Anterior cingulate cortex (tissue), 58 donors: ENCODE data around the gene ARL4D.
"Not testable (repeated sequence)": the region's sequence is repeated elsewhere in the genome, so short reads cannot be mapped to it uniquely, and the experiment has no call there.

Experiments used
- DNase-seq, 58 donors: peaks; one replicate each; lab custom pipeline; 2025; lab: John Stamatoyannopoulos, UW

ARL4D gene

DNA sequence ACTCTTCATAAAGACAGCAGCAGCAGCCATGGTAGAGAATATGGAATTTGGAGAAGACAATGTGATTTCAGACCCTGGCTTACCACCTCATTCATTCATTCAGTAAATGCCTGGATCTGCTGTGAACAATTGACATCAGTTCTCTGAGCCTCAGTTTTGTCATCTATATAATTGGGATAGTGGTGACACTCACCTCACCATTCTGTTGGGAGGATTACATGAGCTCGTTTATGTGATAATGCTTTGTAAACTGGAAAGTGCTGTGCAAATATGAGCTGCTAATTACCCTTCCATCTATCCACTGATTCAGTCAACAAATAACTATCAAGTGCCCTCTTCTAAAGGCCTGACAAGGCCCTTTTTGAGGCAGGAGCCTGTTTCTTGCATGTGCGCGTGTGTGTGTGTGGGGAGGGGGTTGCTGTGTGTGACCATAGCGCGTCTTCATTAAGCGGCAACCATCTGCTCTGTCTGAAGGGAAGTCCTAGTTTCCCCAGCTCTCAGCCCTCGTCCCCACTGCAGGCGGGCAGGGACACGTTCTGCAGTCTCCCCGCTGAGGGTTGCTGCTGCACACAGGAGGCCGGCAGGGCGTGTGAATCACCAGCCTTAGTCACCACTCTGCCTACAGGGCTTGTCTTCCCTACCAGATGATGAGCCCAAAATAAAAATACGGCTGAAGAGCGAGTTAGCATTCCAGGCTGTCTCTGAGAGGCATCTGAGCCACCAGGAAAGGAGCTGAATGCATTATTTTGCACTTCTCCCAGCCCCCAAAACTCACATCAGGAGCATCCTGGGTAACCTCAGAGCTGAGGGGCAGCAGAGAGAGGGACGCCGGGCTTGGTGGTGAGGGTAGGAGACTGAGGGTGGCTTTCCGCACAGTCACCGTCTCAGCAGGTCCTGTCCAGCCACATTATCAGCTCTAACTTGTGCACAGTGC, 19.9 kb downstream of the ARL4D start:
- peak in 50 of 58 donors; percentile 5 to 91 (median 48) for DNase-seq

DNA sequence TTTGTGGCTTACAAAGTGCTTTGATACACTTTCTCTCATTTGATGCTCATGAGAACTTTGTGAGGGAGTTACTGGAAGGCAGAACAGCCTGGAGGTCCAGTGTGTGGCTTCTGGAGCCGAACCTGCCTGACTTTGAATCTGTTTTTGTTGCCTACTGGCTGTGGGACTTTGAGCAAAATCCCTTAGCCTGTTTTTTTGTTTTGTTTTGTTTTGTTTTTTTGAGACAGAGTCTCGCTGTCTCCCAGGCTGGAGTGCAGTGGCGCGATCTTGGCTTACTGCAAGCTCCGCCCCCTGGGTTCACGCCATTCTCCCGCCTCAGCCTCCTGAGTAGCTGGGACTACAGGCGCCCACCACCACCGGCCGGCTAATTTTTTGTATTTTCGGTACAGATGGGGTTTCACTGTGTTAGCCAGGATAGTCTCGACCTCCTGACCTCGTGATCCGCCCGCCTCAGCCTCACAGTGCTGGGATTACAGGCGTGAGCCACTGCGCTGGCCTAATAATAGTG, 20.6 kb downstream of the ARL4D start:
- DNase-seq, result not testable (repeated sequence)

DNA sequence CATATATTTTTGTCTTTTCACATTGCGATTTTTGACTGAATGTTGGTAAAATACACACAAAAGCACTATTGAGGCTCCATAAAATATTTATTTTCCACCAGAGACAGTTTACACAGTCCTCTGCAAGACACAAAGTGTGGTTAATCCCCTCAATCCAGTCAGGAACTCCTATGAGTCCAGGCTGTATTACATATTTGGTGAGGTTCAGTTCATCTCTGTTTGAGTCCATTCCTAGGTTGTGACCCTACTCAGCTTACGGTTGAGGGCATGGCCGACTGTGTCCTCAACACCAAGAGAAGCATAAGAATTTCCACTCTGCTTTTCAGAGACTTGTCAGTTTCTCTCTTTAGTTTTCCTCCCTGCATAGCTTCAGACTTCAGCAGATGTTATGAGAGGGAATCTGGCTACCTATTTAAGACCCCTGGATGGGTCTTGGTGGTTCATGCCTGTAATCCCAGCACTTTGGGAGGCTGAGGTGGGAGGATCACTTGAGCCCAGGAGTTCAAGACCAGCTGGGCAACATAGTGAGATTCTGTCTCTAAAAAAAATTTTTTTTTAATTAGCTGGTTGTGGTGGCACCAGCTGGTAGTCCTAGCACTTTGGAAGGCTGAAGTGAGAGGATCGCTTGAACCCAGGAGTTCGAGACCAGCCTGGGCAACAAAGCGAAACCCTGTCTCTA, 25.1 kb downstream of the ARL4D start:
- DNase-seq, result no peak

DNA sequence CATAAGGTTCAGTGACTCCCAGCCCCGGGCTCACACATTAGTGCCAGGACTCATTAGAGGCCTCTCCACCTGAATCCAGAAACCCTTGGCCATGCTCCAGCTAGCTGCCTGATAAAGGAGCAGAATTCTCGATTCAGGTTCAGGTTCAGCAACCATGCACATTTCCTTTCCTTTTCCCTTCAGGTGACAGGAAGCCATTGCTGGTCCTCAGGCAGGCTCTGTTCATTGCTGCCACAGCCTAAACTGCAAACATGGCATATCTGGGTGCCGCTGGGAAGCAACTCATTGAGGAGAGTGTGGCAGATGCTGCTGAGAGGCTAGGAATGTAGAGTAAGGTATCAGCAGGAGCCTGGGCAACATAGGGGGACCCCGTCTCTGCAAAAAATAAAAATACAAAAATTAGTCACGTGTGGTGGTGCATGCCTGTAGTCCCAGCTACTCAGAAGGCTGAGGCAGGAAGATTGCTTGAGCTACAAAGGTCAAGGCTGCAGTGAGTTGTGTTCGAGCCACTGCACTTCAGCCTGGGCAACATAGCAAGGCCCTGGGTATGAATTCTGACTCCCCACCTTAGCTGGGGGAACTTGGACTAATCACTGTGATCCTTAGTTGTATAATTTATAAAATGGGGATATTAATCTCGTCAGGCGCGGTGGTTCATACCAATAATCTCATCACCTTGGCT, 28.7 kb downstream of the ARL4D start:
- DNase-seq, result no peak

DNA sequence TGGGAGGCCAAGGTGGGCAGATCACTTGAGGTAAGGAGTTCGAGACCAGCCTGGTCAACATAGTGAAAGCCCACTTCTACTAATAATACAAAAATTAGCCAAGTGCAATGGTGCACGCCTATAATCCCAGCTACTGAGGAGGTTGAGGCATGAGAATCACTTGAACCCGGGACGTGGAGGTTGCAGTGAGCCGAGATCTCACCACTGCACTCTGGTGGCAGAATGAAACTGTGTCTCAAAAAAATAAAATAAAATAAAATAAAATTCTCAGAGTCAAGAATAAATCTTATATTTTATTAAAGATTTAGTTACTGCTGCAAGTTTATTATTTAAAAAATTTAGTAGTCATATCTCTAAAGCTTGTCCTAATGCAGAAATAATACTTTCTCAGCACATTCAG, 29.7 kb downstream of the ARL4D start:
- DNase-seq, result no peak

DNA sequence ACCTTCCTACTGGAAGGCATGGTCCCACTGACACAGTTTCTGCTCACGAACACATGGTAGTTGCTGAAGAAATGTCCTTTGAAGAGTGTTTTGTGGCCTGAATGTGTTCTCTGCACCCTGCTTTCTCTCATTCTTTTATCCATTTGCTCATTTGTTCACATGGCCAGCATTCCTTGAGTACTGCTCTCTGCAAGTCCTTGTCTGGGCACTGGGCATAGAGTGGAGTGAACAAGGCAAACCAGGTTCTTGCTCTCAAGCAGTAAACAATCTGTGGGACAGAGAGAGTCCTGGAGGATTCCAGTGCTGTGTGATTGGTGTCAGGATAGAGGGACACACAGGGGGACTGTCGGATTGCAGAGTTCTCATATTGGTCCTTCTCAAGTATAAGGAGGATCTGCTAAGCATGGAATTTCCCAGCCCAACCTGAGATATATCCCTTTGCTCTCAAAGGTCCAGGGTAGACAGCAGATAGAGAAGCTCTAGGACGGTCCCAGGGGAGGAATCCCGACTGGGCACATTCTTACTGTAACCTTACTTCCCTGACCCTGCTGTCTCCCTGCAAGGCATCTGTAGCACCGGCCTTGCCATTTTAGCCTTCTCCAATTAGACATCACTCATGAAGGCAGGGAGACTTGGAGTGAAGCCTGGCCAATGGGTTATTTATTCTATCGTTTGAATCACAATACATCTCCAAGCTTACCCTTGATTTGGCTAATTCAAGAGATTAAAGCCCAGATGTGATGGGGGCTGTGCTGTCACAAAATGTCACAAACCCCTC, 32.3 kb downstream of the ARL4D start:
- DNase-seq, result no peak

DNA sequence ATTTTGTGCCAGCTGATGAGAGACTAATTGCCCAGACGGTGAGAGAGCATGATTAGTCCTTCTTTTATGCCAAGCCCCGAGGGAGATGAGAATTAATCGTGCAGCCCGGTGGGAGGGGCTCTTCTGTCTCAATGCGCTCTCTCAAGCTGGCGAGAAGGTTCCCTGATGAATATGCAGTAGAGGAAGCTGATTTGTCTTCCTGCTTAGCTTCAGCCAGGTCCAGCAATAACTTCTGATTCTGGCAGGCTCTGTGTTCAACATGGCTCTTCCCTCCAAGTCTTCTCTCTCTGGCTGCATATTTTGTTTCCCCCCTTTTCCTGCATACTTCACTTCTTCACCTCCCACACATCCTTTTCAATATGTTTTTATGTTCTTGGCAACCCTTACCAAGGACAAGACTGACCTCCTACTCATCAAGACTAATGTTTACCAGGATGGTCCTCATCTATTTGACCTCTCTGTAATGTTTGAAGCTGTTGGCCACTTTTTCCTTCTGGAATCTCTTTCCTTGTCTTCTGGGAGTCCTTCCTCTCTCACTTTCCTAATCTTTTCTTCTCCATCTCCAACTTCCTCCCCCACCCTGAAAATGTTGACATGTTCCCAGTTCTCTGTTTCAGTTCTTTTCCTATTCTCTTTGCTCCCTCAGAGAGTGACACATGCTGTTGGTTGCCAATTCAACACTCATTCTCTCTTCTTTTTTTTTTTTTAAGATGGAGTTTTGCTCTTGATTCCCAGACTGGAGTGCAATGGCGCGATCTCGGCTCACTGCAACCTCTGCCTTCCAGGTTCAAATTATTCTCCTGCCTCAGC, 33.1 kb downstream of the ARL4D start:
- DNase-seq, result peak in 13 of 58 donors; percentile 5 to 50 (median 17)

DNA sequence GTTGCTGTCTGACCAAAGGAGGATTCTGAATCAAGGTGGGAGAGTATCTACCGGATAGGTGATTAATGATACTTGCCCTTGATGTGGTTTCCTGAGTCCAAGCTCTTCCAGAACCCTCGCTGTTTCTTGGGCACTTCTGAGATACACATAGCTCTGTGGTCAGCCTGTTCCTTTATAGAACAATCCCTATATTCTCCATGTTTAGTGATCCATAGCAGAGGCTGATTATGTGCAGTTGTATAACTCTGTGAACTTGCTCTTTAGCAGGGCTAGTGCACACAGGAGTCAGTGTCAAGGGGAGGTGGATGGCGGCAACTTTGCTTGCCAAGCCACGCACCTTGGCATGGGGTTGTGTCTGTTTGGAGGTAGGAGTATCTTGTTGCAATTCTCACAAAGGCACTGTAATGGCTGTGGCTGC, 36.1 kb downstream of the ARL4D start:
- DNase-seq, result no peak

DNA sequence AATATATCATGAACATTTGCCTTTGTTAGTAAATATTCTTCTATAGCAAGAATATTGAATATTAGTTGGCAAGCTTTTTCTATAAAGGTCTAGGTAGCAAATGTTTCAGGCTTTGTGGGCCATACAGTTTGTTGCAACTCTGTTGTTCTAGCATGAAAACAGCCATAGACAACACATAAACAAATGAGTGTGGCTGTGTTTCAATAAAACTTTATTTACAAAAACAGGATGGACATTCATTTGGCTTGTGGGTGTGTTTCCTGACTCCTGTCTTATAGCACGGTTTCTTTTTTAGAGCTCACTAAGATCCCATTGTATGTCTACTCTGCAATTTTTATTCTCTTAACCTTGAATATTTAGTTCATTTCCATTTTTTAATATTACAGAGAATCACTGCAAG, 39.0 kb downstream of the ARL4D start:
- DNase-seq, result no peak

DNA sequence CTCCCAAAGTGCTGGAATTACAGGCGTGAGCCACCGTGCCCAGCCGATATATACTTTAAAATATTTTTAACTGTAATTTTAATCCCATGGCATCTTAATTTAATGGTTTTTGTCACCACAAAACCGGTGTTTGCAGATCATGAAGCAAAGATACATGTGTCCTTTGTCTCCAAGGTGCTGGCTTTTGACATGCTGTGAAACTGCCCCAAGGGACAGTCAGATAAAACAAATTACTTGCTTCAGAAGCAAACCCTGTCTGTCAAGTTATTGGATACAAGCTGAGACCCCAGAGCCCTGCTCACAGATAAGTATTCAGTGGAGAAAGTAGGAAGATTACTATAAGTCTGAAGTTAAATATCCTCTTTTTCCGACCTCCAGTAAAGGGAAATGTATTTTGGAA, 39.8 kb downstream of the ARL4D start:
- no peak for DNase-seq

DNA sequence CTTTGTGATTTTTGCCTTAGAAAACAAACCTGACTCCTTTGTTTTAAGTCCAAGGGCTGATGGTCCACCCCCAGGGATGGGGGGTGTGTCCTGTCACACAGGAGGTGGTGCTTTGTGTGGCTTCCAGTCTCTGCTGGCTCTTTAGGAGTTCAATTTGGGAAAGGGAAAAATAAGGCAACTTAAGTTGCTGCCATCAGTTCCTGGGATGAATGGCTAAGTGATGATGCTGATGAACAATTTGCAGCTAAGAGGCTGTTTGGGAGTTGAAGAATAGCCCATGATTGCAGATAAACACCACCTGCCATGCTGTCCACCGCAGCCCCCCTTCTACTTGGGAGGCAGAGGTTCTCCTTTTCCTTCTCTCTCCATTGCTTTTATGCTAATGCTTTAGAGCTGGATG, 40.2 kb downstream of the ARL4D start:
- peak in 12 of 58 donors; percentile 6 to 54 (median 9) for DNase-seq

DNA sequence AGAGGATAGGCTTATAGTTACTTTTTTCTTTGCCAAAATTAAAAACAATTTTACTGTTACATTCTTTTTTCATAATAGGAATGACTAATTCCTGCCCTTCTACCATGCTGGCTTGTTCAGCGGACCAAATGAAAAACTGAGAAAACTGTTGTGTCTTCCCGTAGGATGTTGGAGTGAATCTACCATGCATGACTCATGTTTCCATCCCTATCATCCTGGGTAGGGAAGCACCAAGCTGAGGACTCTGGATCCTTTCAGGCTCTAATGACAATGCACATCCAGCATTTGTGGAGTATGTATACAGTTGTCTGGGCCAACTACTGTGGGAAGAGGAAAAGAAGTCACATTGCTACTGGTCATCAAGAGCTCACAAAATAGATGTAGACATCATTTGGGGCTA, 43.9 kb downstream of the ARL4D start:
- DNase-seq, result peak in 6 of 58 donors; percentile 2 to 54 (median 15)

DNA sequence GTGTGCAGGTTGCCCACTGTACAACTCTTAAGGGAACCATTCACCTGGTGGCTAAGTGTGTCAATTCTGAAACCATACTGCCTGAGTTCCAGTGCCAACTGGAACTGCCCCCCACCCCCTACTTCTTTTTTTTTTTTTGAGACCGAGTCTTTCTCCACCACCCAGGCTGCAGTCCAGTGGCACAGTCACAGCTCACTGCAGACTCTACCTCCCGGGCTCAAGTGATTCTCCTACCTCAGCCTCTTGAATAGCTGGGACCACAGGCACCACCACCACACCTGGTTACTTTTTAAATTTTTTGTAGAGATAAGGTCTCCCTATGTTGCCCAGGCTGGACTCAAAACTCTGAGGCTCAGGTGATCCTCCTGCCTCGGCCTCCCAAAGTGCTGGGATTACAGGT, 44.6 kb downstream of the ARL4D start:
- no peak for DNase-seq

DNA sequence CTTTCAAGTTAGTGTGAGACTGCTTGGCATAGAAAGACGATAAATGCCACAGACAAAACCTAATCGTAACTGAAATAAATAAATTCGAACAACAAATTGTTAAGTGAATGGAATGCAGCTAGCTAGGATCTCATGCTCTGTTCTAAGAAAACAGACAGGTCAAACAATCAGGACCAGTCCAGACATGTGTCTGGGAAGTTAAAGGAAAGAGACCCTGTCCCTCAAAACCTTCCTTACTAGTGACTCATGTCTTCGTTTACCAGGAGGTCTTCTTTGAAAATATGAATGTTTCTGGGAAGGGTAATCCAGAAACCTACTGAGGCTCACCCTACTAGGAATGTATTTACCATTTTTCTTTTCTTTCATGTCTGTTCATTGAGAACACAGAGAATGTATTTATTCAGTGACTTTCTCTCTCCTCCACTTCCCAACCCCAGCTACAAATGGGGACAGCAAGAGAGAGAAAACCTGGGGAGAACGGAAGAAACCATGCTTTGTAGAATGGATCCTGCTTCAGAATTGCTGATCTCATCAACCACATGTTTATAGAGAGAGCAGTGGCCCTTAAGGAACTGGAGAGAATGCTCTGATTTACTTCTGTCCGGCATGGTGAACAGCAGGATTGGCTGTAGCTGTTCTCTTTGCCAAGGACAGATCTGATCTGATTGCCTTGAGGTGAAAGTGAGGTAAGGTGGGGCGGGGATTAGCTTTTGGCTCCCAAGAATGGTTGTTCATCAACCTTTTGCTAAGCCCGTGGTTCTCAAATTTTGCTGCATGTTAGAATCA, 45.6 kb downstream of the ARL4D start:
- no peak for DNase-seq

DNA sequence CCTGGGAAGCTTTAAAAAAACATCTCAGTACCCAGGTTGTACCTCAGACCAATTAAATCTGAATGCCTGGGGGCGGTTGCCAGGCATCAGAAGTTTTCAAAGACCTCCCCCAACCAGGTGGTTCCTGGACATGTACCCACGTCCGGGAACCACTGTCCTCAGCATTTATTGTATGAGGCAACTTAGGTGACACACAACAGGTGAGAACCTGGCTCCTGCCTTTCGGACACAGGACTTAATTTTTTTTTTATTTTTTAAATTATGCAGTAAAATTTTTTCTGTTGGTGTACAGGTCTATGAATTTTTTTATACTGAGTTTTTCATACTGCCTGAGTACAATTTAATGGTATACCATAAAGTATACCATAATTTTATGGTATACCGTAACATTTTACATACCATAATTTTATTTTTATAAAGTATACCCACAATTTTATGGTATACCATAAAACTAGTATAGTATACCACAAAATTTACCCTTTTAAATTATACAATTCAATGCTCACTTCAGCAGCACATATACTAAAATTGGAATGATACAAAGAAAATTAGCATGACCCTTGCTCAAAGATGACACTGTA, 46.3 kb downstream of the ARL4D start:
- no peak for DNase-seq

DNA sequence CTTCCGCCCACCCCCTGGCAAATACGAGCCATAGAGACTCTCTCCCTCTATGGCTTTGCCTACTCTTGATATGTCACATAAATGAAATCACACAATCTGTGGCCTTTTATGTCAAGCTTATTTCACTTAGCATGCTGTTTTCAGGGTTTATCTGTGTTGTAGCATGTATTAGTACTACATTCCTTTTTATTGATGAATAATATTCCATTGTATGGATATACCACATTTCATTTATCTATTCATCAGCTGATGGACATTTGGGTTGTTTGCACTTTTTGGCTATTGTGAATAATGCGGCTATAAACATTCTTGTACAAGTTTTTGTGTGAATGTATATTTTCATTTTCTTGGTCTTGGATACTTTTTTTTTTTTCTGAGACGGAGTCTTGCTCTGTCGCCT, 48.0 kb downstream of the ARL4D start:
- DNase-seq, result no peak

DNA sequence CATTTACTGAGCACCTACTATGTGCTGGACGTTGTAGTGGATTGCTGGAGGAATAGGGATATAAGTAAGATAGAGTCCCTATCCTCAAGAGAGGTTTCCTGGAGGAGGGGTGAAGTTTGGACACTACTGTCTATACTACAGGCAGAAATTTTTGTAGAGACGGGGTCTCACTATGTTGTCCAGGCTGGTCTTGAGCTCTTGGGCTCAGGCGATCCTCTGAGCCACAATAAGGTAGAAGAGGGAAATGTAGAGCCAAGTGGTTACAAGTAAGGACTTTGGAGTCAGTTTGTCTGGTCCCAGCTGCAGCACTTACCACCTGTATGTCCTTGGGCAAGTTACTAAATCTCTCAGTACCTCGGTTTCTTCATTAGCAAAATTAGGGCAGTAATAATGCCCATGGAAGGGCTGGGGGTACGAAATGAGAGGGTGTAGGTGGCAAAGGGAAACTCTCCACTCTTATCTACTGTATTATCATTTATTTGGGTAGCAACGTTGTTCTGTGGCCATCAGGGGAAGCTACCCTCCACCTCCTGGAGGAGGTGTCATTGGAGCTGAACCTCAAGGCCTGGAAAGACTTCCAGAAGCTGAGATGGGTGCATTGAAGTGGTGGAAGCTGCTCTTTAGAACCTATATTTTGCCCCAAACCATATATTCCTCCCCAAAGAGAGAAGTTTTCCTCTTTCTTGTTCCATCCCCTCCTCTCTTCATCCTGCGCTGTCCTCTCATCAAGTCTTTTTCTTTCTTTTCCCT, 50.1 kb downstream of the ARL4D start:
- DNase-seq, result no peak
